C4-2B (cell line): Measurements from ENCODE around the gene TMEM132D.

ENCODE experiments used
- ZFX ChIP-seq: fragments of 450-650 bp; IDR thresholded peaks from 2 replicates; pipeline ENCODE4 v1.6.1; 2017
- TF ChIP-seq, protein P1 (sequence below): fragments of 450-650 bp; conservative IDR thresholded peaks from 2 replicates; pipeline ENCODE4 v1.5.1; 2017; ENCODE audit warnings: mild to moderate bottlenecking

DNA sequence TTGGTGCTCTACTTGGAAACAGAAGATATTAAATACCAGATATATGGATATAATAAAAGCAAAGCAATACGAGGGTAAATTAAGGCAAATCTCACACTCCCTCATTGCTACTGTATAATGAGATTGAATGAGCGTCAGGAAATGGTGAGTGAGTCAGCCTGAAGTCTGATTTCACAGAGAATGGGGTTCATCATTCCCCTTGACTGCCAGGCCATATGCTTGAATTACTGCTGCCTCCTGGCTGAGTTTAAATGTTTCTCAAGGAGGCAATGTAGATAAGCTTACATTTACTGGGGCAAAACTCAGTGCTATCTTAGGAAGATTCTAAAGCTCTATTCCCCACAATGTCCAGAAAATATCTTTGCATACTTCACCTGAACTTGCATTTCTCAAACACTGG is 380.2 kb downstream of the TMEM132D start:
- TF ChIP-seq, protein P1, sequence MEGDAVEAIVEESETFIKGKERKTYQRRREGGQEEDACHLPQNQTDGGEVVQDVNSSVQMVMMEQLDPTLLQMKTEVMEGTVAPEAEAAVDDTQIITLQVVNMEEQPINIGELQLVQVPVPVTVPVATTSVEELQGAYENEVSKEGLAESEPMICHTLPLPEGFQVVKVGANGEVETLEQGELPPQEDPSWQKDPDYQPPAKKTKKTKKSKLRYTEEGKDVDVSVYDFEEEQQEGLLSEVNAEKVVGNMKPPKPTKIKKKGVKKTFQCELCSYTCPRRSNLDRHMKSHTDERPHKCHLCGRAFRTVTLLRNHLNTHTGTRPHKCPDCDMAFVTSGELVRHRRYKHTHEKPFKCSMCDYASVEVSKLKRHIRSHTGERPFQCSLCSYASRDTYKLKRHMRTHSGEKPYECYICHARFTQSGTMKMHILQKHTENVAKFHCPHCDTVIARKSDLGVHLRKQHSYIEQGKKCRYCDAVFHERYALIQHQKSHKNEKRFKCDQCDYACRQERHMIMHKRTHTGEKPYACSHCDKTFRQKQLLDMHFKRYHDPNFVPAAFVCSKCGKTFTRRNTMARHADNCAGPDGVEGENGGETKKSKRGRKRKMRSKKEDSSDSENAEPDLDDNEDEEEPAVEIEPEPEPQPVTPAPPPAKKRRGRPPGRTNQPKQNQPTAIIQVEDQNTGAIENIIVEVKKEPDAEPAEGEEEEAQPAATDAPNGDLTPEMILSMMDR, result no peak
- no peak for TF ChIP-seq ZFX
